Neural crest cell (in vitro differentiated cells): Measurements from ENCODE around the gene PARP4. TPM values are rescaled to one million over a fixed set of nuclear protein-coding genes. Genes with fewer than 3 reads are reported as not detected.

Experiments
- DNase-seq: peaks from one replicate; pipeline ENCODE4 v3.0.0; 2021; ENCODE audit warnings: low read depth, mixed read lengths, low spot score
- H3K27ac Mint-ChIP-seq: one replicate; pipeline ENCODE4 v1.8.0; 2021; ENCODE audit warnings: mild to moderate bottlenecking, mixed read lengths; ENCODE audit not compliant: unreplicated experiment
- H3K27me3 Mint-ChIP-seq: 2 replicates; pipeline ENCODE4 v1.8.0; 2021; ENCODE audit warnings: low read depth, mild to moderate bottlenecking, mixed read lengths
- H3K36me3 Mint-ChIP-seq: 2 replicates; pipeline ENCODE4 v1.8.0; 2021; ENCODE audit warnings: low read depth, mild to moderate bottlenecking, mixed read lengths
- H3K4me1 Mint-ChIP-seq: 2 replicates; pipeline ENCODE4 v1.8.0; 2021; ENCODE audit warnings: mixed read lengths
- H3K4me3 Mint-ChIP-seq: one replicate; pipeline ENCODE4 v1.8.0; 2021; ENCODE audit warnings: mild to moderate bottlenecking, mixed read lengths
- H3K9me3 Mint-ChIP-seq: 2 replicates; pipeline ENCODE4 v1.8.0; 2021; ENCODE audit warnings: mixed read lengths
- total RNA-seq: library from RNA; stranded (reverse); gene quantifications from 2 replicates; pipeline ENCODE4 v1.2.1, GENCODE V29; 2021
- TF ChIP-seq, protein P1 (sequence below): fragments of 200-600 bp; sonication (generic); conservative IDR thresholded peaks from 2 replicates; pipeline ENCODE4 v1.5.0; 2021; ENCODE audit warnings: antibody characterized with exemption, mild to moderate bottlenecking

The PARP4 gene
- total RNA-seq, 1 donor from 2014 or later = 36.3 TPM

DNA sequence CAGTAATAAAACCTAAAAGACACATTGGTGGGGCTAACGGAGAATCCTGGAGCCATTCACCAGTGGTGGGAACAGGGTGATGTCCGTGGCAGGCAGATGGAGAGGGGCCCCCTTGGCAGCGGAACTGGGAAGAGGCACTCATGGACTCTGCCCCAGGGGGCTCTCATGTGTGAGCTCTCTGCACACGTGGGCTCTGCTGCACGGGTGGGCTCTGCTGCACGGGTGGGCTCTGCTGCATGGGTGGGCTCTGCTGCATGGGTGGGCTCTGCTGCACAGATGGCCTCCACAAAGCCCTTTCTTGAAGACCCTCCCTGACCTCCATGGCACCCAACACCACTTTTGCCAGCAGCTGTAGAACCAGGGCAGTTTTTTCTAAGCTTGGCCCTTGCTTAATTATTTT is 52.3 kb downstream of the PARP4 start:
- no peaks in the 10 kb centered on the region for H3K4me1 Mint-ChIP-seq
- peaks cover 26% of the 10 kb centered on the region for H3K36me3 Mint-ChIP-seq
- no peaks in the 10 kb centered on the region for H3K27me3 Mint-ChIP-seq
- H3K9me3 Mint-ChIP-seq = peaks cover under 1% of the 10 kb centered on the region
- H3K4me3 Mint-ChIP-seq = no peak overlapping the region
- H3K27ac Mint-ChIP-seq = no peak overlapping the region
- DNase-seq = no peak
- TF ChIP-seq, protein P1, sequence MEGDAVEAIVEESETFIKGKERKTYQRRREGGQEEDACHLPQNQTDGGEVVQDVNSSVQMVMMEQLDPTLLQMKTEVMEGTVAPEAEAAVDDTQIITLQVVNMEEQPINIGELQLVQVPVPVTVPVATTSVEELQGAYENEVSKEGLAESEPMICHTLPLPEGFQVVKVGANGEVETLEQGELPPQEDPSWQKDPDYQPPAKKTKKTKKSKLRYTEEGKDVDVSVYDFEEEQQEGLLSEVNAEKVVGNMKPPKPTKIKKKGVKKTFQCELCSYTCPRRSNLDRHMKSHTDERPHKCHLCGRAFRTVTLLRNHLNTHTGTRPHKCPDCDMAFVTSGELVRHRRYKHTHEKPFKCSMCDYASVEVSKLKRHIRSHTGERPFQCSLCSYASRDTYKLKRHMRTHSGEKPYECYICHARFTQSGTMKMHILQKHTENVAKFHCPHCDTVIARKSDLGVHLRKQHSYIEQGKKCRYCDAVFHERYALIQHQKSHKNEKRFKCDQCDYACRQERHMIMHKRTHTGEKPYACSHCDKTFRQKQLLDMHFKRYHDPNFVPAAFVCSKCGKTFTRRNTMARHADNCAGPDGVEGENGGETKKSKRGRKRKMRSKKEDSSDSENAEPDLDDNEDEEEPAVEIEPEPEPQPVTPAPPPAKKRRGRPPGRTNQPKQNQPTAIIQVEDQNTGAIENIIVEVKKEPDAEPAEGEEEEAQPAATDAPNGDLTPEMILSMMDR = no peak

DNA sequence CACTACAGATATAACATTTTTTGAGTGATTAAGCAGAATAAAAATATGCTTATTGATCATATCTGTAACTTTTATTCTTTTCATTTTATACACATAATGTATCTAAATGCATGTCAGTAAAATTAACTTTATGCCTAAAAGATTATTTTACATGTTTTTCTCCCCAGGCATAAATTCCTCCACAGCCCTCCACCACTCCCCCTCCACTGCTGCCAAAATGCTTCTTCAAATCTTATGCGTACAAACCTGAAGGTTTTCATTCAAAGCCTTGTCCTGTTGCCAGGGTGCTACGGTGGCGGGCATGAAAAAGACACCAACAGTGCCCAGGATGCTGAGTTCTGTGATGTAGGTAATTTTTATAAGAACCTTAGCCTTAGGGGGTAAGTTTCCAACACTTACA is 52.9 kb downstream of the PARP4 start:
- H3K27ac Mint-ChIP-seq = no peak overlapping the region
- H3K4me1 Mint-ChIP-seq = no peaks in the 10 kb centered on the region
- H3K4me3 Mint-ChIP-seq = no peak overlapping the region
- TF ChIP-seq, protein P1 = no peak
- DNase-seq = no peak
- peaks cover 26% of the 10 kb centered on the region for H3K36me3 Mint-ChIP-seq
- H3K9me3 Mint-ChIP-seq = no peaks in the 10 kb centered on the region
- no peaks in the 10 kb centered on the region for H3K27me3 Mint-ChIP-seq

DNA sequence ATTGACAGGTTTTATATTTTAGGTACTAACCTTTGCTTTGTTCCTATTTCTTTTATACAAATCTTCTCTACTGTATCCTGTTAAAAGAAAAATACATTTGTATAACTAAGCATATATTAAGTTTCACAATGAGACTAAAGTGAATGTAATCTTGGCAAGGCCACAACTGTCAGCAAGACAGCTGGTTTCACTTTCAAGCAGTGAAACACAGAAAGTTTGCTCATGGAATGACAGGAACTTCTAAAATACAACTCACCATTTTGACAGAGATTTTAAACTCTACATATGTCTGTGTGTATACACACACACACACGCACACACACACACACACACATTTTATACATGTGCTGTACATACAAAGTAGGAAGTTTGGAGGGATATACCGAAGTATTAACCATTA is 53.3 kb downstream of the PARP4 start:
- no peaks in the 10 kb centered on the region for H3K9me3 Mint-ChIP-seq
- DNase-seq = no peak
- TF ChIP-seq, protein P1 = no peak
- peaks cover 21% of the 10 kb centered on the region for H3K36me3 Mint-ChIP-seq
- no peaks in the 10 kb centered on the region for H3K4me1 Mint-ChIP-seq
- H3K4me3 Mint-ChIP-seq = no peak overlapping the region
- no peaks in the 10 kb centered on the region for H3K27me3 Mint-ChIP-seq
- no peak overlapping the region for H3K27ac Mint-ChIP-seq

DNA sequence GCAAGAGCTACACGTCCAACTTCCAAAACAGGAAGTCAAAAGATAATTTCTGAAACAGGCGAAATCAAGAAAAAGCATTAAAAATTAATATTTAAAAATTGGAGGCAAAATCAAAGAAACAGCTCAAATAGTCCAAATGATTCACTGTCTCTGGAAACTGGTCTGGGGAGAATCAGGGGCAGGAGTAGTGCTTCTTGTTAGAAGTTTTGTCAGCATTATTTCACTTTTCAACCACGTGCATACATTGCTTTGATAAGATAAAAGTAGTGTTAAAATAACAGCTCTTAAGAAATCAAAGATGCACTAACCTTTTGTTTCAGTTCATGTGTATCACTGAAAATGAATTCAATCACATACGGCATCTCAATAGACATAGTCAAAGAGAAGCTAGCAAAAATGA is 53.8 kb downstream of the PARP4 start:
- TF ChIP-seq, protein P1 = no peak
- Mint-ChIP-seq H3K27ac (no peak overlapping the region), H3K4me3 (no peak overlapping the region)

DNA sequence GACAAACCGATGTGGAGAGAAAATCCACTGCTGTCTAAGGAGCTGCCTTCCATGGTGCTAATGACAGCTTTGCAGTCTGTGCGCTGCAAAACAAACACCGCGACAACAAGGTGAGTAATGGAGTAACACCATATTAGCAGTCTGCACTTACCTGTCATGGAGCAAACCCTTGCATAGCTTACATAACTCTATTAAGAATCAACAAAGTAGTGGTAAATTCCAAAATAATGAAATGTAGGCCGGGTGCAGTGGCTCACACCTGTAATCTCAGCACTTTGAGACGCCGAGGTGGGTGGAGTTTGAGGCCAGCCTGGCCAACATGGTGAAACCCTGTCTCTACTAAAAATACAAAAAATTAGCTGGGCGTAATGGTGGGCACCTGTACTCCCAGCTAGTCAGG is 56.2 kb downstream of the PARP4 start:
- H3K27ac Mint-ChIP-seq = no peak overlapping the region
- no peaks in the 10 kb centered on the region for H3K9me3 Mint-ChIP-seq
- no peaks in the 10 kb centered on the region for H3K4me1 Mint-ChIP-seq
- no peak overlapping the region for H3K4me3 Mint-ChIP-seq
- peaks cover 19% of the 10 kb centered on the region for H3K36me3 Mint-ChIP-seq
- DNase-seq = no peak
- no peaks in the 10 kb centered on the region for H3K27me3 Mint-ChIP-seq
- TF ChIP-seq, protein P1 = no peak

More for the DNA sequence above, 53.8 kb downstream of the PARP4 start:
- no peak for DNase-seq
- no peaks in the 10 kb centered on the region for H3K9me3 Mint-ChIP-seq
- H3K27me3 Mint-ChIP-seq = no peaks in the 10 kb centered on the region
- H3K36me3 Mint-ChIP-seq = peaks cover 19% of the 10 kb centered on the region
- no peaks in the 10 kb centered on the region for H3K4me1 Mint-ChIP-seq

DNA sequence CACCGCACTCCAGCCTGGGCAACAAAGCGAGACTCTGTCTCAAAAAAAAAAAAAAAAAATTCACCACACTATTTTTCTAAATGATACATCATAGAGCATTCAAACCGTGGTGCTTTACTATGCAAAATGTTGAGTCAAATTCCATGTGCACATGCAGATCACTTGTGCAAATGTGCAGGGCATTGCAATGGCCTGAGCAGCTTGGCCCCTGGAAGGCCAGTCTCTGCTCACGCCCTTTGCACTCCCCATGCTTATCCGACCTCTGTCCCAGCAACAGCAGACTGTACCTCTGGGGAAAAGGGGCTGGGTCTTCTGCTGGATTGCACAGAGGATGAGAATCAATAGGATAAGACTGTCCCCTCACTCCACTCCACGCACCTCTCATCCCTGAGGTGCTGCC is 58.5 kb downstream of the PARP4 start:
- no peak for DNase-seq
- H3K27me3 Mint-ChIP-seq = no peaks in the 10 kb centered on the region
- H3K4me3 Mint-ChIP-seq = no peak overlapping the region
- H3K4me1 Mint-ChIP-seq = no peaks in the 10 kb centered on the region
- H3K36me3 Mint-ChIP-seq = peaks cover 16% of the 10 kb centered on the region
- H3K9me3 Mint-ChIP-seq = no peaks in the 10 kb centered on the region
- TF ChIP-seq, protein P1 = no peak
- no peak overlapping the region for H3K27ac Mint-ChIP-seq
